Measurements from ENCODE around the gene CEP170B.
A peak's percentile ranks its signal among the peaks of the same experiment; 100 is the strongest.
"Not testable (repeated sequence)": the region's sequence is repeated elsewhere in the genome, so short reads cannot be mapped to it uniquely, and the experiment has no call there.

The CEP170B gene

DNA sequence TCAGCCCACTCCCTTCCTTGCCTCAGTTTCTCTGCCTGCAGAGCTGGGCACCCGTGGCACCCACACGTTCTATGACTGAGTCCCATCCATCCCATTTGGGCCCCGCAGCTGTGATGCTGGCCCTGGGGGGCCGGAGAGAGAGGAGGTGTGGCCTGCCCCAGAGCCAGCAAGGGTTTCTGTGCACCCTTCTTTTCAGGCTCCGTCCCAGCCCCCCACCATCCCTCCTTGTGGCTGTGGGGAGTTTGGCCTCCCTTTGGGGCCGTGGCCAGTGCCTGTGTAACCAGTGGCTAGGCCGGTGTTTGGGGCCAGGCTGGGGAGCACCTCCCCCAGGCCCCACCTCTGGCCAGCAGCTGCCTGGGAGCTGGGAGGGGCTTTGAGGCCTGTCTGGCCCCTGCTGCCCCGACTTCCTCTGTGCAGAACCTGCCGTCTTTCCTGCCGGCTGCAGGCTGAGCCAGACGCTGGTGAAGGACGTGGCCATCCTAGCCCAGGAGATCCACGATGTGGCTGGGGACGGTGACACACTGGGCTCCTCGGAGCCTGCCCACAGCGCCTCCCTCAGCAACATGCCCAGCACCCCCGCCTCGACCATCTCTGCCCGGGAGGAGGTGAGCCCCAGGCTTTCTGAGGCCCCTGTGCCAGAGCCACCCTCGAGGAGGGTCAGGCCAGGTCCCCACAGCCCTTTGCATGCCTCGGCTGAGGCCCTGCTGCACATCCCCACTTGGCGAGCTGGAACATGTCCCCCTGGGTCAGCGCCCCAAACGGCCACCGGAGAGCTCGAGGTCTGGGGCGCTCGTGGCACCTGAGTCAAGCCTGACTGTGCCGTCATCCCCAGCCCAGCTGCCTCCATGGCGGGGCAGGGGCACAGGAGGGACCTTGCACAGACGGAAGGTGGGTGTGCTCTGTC, 27.7 kb downstream of the CEP170B start:
- DNase-seq, result no peak

DNA sequence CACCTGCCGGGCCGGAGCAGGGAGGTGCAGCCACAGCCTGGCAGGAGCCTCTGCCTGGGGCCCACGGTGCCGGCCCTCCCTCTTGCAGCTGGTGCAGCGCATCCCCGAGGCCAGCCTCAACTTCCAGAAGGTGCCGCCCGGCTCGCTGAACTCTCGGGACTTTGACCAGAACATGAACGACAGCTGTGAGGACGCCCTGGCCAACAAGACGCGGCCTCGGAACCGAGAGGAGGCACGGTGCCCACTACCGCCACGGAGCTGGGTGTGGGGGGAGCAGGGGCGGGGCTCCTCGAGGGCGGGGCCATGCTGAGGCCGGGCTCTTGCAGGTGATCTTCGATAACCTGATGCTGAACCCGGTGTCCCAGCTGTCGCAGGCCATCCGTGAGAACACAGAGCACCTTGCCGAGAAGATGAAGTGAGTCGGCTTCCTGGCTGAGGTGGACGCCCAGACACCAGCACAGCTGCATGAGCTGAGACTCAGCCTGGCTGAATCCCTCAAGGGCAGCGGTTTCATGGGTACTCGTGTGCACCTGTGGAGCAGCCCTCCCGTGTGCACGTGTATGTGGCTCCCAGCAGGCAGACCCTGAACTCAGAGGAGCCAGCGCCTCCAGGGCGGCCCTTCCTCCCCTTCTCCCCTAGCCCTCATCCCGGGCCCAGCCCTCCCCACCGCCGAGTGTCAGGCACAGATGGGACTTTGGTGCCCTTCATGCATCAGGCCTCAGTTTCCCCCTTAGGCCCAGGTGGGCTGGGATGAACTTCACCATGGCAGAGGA, 28.6 kb downstream of the CEP170B start:
- DNase-seq, result peak in 1 of 3 experiments; percentile 67

DNA sequence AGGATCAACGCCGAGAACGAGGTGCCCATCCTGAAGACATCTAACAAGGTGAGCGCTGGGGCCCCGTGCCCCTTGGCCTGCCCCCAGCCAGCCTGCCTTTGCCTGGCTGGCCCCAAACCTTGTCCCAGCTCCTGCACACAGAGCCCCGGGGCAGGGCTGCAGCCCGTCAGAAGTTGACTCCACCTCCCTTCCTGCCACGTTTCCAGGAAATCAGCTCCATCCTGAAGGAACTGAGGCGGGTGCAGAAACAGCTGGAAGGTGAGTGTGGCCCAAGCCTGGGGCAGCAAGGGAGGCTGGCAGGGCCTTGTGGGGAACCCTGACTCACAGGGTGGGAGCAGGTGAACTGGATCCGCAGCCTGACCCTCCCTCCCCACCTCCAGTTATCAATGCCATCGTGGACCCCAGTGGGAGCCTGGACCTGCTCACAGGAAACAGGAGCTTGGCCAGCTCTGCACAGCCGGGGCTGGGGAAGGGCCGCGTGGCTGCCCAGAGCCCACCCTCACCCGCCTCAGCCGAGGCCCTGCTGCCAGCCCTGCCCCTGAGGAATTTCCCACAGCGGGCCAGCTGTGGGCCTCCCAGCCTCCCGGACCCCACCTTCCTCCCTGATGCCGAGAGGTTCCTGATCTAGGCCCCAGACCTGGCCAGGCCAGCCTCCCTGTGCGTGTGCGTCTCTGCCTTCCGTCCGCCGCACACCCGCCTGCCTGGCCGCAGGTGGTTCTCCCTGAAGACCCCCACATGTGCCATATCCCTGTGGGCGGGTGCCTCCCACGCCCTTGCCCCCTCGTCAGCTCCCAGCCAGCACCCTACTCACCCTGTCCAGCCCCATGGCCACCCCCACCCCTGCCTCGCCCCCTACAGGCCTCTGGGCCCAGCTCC, 29.5 kb downstream of the CEP170B start:
- DNase-seq, result no peak

GRCh38 chr14:104895207-104895785, 30.2 kb downstream of the CEP170B start:
- no peak for DNase-seq

- peak; percentile 91 to 95 (median 91) for DNase-seq
Measured at GRCh38 chr14:104895786-104896661, 31.0 kb downstream of the CEP170B start.

DNA sequence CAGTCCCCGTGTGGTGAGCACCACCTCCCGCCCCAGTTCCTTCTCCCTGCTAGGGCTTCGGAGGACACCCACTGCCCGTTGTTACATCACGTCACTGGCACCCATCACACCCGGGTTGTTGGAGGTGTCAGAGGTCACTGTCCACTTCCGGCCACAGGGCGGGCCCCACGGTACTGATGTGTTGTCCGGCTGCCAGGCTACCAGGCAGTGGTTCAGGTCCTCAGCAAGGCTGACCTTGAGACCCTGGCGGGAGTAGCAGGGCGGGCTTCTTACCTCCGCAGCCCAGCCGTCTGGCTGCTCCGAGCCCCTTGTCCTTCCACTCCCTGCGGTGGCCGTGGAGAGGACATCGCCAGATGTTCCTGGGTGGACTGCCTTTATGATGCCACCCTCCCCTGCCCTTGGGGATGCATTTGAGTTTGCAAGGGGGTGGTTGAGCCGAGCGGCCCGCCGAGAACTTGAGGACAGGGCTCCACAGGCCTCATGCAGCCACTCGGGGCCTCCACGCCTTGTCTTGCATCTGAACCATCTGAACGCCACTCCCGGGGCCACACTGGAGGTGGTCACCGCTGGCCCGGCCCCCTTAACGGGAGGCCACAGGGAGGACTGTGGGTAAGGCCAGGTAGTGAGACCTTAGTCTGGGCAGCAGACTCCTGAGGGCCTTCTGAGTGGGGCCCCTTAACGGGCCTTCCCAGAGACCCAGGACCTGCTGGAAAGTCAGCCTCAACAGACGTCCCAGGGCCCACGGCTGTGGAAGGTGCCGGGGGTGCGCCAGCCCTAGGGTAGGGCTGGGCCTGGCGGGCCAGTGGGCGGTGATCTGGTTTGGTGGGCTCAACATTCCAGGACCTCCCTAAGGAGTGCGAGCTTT, 32.5 kb downstream of the CEP170B start:
- no peak for DNase-seq

- no peak for DNase-seq
Measured at GRCh38 chr14:104898195-104898558, 33.1 kb downstream of the CEP170B start.

DNA sequence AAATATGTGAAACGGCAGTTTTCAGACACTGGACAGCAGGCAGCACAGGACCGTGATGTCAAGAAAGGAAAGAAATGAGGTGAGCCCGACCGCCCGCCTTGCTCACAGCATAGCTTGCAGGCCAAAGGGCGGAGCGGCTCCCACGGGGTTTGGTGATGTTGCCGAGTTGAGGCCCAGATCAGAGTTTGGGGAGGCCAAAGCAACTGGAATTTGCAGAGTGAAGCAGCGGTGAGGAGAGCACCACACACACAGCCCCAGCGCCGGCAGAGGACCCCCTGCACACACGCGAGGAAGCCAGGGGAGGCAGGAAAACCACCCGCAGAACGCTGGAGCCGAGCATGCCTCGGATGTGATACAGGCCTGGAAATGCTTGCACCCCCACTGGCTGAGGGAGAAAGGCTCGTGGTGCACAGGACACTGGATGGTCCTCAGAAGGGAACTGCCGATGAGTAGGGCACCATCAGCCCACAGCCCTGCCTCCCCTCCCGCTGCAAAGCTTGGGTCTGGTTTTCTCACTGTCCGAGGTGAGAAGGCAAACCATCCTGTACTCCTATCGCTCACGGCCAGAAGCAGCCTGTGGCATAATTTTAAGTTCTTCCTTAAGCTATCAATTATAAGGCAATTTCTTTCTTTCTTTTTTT, 33.9 kb downstream of the CEP170B start:
- DNase-seq, result no peak

DNA sequence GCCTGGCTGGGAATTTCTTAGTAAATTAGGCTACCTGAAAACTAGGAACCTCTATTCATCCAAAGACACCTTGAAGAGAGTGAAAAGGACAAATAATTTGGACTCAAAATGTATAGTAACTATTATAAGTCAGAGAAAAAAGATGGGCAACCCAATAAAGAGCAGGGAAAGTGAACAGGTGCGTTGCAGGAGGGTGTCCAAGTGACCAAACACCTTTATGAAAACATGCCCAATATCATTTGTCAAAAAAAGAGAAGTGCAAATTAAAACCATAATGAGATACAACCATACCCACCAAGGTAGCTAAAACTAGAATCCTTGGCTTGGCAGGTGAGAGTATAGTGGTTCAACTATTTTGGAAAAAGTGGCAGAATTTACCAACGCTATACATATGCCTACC, 34.7 kb downstream of the CEP170B start:
- DNase-seq, result no peak

- DNase-seq, result no peak
Measured at GRCh38 chr14:104900639-104901512, 35.8 kb downstream of the CEP170B start.

GRCh38 chr14:104903990-104904389, 38.9 kb downstream of the CEP170B start:
- no peak for DNase-seq

- peak in 1 of 3 experiments; percentile 11 for DNase-seq
Measured at GRCh38 chr14:104904650-104905578, 39.8 kb downstream of the CEP170B start.

- not testable (repeated sequence) for DNase-seq
Measured at GRCh38 chr14:104905579-104905933, 40.5 kb downstream of the CEP170B start.

GRCh38 chr14:104908303-104908702, 43.2 kb downstream of the CEP170B start:
- DNase-seq, result peak in 1 of 3 experiments; percentile 5

DNA sequence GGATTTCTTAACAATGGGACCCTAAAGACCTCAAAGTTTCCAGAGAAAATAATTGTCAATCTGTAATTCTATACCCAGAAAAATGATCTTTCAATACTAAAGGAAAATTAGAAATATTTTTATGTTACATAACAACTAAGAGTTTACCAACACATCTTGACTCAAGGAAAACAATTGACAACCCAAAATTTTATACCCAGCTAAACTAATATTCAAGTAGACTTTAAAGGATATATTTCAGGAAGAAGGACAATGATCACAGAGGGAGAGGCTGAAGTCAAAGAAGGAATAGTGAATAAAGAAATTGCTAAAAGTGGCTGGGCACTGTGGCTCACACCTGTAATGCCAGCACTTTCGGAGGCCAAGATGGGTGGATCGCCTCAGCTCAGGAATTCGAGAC, 47.0 kb downstream of the CEP170B start:
- no peak for DNase-seq

DNA sequence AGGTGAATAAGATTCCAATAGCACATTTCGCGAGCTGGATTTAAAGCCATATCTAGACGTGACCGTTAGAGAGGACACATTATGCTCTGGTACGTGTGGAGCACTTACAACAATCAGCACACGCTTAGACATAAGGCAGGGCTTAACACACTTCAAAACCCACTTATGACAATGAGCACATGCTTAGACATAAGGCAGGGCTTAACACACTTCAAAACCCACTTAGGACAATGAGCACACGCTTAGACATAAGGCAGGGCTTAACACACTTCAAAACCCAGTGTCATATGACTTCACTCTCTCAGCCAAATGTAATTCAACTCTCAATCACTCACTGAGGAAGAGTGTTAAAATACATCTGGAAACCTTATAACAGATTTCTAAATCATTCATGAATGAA, 48.4 kb downstream of the CEP170B start:
- peak in 2 of 3 experiments; percentile 23 to 95 for DNase-seq

DNA sequence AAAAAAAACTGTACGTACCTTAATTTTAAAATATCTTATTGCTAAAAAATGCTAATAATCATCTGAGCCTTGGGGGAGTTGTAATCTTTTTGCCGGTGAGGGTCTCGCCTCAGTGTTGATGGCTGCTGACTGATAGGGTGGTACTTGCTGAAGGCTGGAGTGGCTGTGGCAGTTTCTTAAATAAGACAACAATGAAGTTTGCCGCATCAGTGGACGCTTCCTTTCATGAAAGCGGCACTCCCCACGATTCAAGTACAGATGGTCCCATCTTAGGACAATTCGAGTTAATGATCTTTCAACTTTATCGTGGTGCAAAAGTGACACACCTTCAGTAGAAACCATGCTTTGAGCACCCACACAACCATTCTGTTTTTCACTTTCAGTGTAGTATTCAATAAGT, 52.0 kb downstream of the CEP170B start:
- no peak for DNase-seq

GRCh38 chr14:104917993-104918392, 52.9 kb downstream of the CEP170B start:
- no peak for DNase-seq
